OCI-LY3 (cell line): ENCODE data around the gene CCBE1.

Source experiments
- EZH2phosphoT487 ChIP-seq: fragments of 200-600 bp; shearing (Covaris generic); IDR thresholded peaks from 2 replicates; pipeline ENCODE4 v1.6.1; 2018; ENCODE audit warnings: antibody characterized with exemption, mixed run types, low read depth
- TF ChIP-seq, protein P1 (sequence below): fragments of 200-600, 300-600 bp; sonication (generic); IDR thresholded peaks from 2 replicates; pipeline ENCODE4 v1.5.1; 2014; ENCODE audit warnings: antibody characterized with exemption, low read length, low read depth

DNA sequence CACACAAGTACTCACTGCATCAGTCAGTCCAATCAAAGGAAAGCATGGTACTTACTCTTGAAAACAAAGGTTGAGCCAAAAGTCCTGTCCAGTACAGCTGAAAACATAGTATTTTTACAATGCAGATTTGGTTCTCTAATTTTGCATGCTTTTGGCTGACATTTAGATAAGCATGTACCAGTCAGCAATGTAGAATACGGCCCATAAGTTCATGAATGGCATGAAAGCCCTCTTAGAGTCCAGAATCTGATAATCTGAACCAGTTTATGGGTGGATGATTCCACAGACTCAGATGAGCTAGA, 90.2 kb downstream of the CCBE1 start:
- TF ChIP-seq, protein P1, sequence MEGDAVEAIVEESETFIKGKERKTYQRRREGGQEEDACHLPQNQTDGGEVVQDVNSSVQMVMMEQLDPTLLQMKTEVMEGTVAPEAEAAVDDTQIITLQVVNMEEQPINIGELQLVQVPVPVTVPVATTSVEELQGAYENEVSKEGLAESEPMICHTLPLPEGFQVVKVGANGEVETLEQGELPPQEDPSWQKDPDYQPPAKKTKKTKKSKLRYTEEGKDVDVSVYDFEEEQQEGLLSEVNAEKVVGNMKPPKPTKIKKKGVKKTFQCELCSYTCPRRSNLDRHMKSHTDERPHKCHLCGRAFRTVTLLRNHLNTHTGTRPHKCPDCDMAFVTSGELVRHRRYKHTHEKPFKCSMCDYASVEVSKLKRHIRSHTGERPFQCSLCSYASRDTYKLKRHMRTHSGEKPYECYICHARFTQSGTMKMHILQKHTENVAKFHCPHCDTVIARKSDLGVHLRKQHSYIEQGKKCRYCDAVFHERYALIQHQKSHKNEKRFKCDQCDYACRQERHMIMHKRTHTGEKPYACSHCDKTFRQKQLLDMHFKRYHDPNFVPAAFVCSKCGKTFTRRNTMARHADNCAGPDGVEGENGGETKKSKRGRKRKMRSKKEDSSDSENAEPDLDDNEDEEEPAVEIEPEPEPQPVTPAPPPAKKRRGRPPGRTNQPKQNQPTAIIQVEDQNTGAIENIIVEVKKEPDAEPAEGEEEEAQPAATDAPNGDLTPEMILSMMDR: no peak
- no peak for TF ChIP-seq EZH2phosphoT487
